GM04503 (cell line): ENCODE data around the gene PREP.
"Not testable (repeated sequence)": the region's sequence is repeated elsewhere in the genome, so short reads cannot be mapped to it uniquely, and the experiment has no call there.

Source experiments
- DNase-seq: peaks from one replicate; pipeline ENCODE4 v3.0.0-alpha.2; 2012; ENCODE audit warnings: low read depth

PREP gene

GRCh38 chr6:105344881-105345370 lies 58.0 kb downstream of the PREP start:
- DNase-seq = no peak

- not testable (repeated sequence) for DNase-seq
Measured at GRCh38 chr6:105338350-105338983, 64.4 kb downstream of the PREP start.

GRCh38 chr6:105336986-105337385 lies 65.9 kb downstream of the PREP start:
- DNase-seq = no peak

GRCh38 chr6:105332576-105332975 lies 70.3 kb downstream of the PREP start:
- no peak for DNase-seq

GRCh38 chr6:105331927-105332326 lies 71.0 kb downstream of the PREP start:
- no peak for DNase-seq

GRCh38 chr6:105330913-105331312 lies 72.0 kb downstream of the PREP start:
- DNase-seq = no peak

GRCh38 chr6:105330364-105330763 lies 72.5 kb downstream of the PREP start:
- no peak for DNase-seq

GRCh38 chr6:105326833-105327770 lies 75.8 kb downstream of the PREP start:
- DNase-seq = peak; percentile 27

- DNase-seq = no peak
Measured at GRCh38 chr6:105326216-105326615, 76.7 kb downstream of the PREP start.

- no peak for DNase-seq
Measured at GRCh38 chr6:105324386-105324950, 78.4 kb downstream of the PREP start.

GRCh38 chr6:105322499-105323225 lies 80.2 kb downstream of the PREP start:
- DNase-seq = no peak

GRCh38 chr6:105321728-105322127 lies 81.2 kb downstream of the PREP start:
- DNase-seq = no peak

- no peak for DNase-seq
Measured at GRCh38 chr6:105321207-105321606, 81.7 kb downstream of the PREP start.

- DNase-seq = no peak
Measured at GRCh38 chr6:105320765-105321164, 82.1 kb downstream of the PREP start.

- no peak for DNase-seq
Measured at GRCh38 chr6:105320271-105320670, 82.6 kb downstream of the PREP start.

- no peak for DNase-seq
Measured at GRCh38 chr6:105319331-105319730, 83.6 kb downstream of the PREP start.

- DNase-seq = no peak
Measured at GRCh38 chr6:105318660-105319059, 84.2 kb downstream of the PREP start.

- DNase-seq = no peak
Measured at GRCh38 chr6:105317607-105318533, 85.0 kb downstream of the PREP start.

GRCh38 chr6:105313211-105313610 lies 89.7 kb downstream of the PREP start:
- DNase-seq = no peak

- no peak for DNase-seq
Measured at GRCh38 chr6:105310947-105311346, 91.9 kb downstream of the PREP start.

- DNase-seq = no peak
Measured at GRCh38 chr6:105310371-105310770, 92.5 kb downstream of the PREP start.
